CD4-positive, alpha-beta T cell treated with Interleukin-17A for 1 hour (primary cell): ENCODE results near the gene ADH1A.
"Not testable (repeated sequence)": the region's sequence is repeated elsewhere in the genome, so short reads cannot be mapped to it uniquely, and the experiment has no call there.

ENCODE experiments used
- DNase-seq: peaks from one replicate; pipeline ENCODE4 v3.0.0-alpha.2; 2020

ADH1A gene

GRCh38 chr4:99290848-99291786 is at the start of gene ADH1A:
TSS of gene ADH1A (minus strand) at chr4:99290985. CDS start at chr4:99290914, 71 bp downstream.
- DNase-seq = no peak

- DNase-seq = no peak
Observed at GRCh38 chr4:99339172-99339571, 48.4 kb upstream of the ADH1A start.

DNA sequence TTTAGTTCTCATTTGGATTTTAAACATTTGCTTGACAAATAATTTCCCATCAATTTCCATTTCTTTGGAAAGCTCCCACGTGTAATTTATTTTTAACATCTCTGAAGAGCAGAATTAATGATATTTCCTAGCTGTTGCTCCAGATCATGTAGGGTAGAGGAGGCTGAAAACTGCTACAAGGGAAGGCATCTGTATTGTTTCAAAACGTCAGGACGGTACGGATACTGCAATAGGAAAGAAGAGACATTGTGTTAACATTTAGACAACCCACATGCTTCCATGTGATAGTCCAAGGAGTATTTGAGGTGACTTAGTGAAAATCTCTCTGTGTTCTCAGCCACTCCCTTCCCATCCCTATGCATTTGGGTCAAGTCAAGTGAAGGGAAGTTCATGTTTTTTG is 45.8 kb upstream of the ADH1A start:
- no peak for DNase-seq

- no peak for DNase-seq
Observed at GRCh38 chr4:99334880-99335279, 44.1 kb upstream of the ADH1A start.

GRCh38 chr4:99330648-99331047 is 39.9 kb upstream of the ADH1A start:
- DNase-seq = no peak

DNA sequence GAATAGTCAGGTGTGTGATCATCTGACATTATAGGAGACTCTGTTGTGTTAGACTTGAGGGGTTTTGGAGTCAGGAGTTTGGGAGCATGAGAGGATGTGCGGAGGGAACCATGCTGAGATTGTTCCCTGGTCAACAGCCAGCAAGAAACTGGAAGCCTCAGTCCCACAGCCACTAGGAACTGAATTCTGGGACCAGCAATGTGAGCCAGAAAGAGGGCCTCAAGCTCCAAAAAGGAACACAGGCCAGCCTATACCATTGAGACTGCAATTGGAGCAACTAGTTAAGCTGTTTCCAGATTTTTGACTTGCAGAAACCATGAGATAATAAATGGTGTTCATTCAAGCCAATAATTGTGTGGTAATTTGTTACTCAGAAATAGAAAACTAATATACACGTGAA is 39.1 kb upstream of the ADH1A start:
- DNase-seq = no peak

- no peak for DNase-seq
Observed at GRCh38 chr4:99324979-99325378, 34.2 kb upstream of the ADH1A start.

- no peak for DNase-seq
Observed at GRCh38 chr4:99324361-99324760, 33.6 kb upstream of the ADH1A start.

DNA sequence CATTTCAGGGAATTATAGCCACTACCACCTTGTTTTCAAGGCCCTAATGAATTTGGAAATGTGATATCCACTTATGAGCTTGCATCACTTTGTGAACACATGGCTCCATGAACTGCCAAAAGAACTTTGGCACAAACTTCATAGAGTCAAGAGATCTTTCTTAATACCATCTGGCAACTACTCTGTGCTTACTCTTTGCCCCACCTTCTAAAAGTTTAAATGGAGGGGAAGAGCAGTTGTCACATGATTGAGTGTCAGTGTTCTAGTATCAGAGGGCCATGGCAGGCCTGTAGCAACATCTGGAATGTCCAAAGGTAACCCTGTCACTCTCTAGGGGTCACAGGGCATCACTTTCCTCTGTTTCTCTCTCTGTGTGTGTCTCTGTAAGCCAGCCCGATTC is 33.0 kb upstream of the ADH1A start:
- DNase-seq = no peak

DNA sequence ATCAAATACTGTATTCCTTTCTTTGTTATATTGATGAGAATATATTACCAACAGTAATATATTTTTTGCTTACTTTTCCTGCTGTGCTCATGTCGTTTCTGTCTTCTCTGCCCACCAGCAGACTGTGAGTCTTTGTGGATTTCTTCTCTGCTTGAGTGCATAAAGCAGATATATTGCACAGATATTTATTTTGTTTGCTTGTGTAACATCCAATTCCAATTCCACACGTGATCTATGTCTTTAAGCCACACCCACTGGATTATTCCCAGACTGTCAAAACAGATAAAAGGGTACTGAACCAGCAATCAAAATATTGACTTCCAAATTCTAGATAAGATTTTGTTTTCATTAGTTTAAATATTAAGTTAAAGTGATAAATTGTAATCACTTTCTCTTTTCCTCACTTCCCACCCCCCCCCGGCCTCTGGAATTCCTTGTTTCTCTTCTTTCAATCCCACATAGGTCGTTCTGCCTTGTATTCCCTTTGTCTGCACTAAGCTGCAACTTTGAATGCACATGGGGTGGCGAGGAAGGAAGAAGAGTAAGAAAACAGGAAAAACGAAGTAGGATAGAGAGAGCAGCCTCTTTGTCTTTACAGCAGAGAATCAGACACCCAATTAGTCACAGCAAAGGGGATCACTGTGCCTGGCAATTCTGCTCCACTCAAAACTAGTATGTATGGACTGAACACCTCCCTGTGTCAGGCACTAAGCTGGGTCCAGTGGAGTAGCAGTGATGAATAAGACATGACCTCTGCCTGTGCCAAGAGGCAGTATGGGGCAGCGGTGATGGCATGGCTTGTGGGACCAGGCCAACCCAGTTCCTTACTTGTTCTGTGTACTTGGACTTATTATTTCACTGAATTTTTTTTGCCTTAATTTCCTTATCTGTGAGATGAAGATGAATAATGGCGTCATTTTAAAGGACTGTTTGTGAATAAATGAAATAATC is 30.7 kb upstream of the ADH1A start, which contains the start of gene ADH1B:
Gene ADH1B, minus strand, starts transcription at position 161 of the 951 bp plus-strand sequence. Its CDS starts 70 bp downstream, at position 91.
- no peak for DNase-seq

DNA sequence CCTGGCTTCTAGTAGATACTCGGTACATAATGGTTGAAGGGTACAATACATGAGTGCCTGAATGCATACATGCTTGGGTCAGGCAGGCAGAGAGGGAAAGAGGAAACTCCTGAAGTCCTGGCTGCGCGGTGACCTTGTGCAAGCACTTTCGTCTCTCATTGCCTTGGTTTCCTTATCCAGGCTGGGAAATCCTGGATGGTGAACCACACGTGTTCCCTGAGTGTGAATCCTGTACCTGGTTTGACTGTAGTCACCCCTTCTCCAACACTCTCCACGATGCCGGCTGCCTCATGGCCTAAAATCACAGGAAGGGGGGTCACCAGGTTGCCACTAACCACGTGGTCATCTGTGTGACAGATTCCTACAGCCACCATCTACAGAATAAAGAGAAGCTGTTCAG is 27.0 kb upstream of the ADH1A start:
- DNase-seq = not testable (repeated sequence)

DNA sequence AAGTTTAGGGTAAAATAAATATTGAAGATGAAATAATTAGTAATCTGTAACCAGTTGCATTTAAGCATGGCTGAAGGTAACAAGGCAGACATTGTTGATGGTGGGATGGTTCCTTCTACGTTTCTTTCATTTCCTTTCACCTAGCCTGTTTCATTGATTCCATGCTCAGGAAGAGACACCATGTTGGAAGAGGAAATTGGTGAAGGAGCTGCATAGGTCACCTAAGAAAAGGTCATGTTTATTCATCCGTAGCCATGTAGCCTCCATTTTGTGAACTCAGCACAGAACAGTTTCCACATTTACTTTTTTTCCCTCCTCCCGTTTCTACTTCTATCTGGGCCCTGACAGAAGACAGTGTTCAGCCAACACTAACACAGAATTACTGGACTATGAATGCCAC is 26.6 kb upstream of the ADH1A start:
- DNase-seq = no peak

DNA sequence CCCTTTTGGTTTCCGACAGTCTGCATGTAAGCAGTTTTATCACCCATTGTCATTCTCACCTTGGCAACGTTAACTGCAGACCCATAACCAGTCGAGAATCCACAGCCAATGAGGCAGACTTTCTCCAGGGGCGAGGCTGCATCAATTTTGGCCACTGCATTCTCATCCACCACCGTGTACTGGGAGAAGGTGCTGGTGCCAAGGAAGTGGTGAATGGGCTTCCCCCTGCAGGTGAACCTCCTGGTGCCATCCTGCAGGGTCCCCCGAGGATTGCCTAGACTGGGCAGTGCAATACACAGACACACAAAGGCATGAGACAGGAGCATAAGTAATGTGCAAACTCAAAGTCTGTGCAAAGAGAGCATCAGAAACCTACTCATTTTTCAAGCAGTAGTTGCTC is 25.1 kb upstream of the ADH1A start:
- DNase-seq = no peak

DNA sequence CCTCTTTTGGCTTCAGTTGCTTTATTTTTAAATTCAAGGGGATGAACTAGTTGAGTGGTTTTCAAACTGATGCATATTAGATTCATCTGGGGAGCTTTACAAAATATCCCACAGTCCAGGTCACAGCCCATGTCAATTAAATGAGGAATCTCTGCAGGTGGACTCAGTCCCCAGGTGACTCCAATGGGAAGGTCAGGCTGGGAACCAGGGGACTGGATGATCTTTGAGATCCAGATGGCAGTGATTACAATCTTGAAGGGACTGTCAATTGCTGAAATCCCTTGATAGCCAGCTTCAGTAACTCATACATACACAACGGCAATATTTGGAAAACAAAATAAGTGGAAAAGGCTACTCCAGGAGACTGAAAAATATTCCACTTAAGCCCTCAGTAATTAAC is 23.4 kb upstream of the ADH1A start:
- DNase-seq = no peak

- DNase-seq = no peak
Observed at GRCh38 chr4:99310389-99310788, 19.6 kb upstream of the ADH1A start.

- no peak for DNase-seq
Observed at GRCh38 chr4:99305638-99306400, 15.0 kb upstream of the ADH1A start.

GRCh38 chr4:99301376-99302164 is 10.8 kb upstream of the ADH1A start:
- no peak for DNase-seq

- no peak for DNase-seq
Observed at GRCh38 chr4:99300934-99301333, 10.1 kb upstream of the ADH1A start.

DNA sequence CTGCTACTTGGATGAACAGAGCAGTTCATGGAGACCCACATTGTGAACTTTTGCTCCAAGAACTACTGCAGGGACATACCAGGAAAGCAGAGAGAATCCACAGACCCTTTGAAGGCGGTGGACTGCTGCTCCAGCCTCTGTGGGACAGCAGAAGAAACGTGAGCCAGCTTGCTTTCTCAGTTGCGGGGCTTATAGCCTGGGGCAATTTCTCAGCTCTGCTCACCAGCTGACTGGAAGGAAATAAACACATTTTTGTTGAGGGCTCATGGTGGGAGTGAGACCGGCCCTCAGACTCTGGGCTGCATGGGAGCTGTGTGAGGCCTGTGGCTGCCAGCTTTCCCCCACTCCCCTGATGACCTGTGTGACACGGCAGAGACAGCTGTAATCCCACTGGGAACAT is 2.6 kb upstream of the ADH1A start:
- no peak for DNase-seq

GRCh38 chr4:99285387-99285786 is 5.4 kb downstream of the ADH1A start:
- no peak for DNase-seq

DNA sequence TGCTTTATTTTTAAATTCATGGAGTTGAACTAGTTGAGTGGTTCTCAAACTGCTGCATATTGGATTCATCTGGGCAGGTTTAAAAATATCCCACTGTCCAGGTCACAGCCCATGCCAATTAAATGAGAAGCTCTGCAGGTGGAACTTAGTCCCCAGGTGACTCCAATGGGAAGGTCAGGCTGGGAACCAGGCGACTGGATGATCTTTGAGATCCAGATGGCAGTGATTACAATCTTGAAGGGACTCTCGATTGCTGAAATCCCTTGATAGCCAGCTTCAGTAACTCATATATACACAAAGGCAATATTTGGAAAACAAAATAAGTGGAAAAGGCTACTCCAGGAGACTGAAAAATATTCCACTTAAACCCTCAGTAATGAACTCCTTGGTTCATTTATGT is 8.1 kb downstream of the ADH1A start:
- no peak for DNase-seq

- DNase-seq = no peak
Observed at GRCh38 chr4:99281261-99281660, 9.5 kb downstream of the ADH1A start.
